ENCODE measurements around the gene NFATC3.

DNA sequence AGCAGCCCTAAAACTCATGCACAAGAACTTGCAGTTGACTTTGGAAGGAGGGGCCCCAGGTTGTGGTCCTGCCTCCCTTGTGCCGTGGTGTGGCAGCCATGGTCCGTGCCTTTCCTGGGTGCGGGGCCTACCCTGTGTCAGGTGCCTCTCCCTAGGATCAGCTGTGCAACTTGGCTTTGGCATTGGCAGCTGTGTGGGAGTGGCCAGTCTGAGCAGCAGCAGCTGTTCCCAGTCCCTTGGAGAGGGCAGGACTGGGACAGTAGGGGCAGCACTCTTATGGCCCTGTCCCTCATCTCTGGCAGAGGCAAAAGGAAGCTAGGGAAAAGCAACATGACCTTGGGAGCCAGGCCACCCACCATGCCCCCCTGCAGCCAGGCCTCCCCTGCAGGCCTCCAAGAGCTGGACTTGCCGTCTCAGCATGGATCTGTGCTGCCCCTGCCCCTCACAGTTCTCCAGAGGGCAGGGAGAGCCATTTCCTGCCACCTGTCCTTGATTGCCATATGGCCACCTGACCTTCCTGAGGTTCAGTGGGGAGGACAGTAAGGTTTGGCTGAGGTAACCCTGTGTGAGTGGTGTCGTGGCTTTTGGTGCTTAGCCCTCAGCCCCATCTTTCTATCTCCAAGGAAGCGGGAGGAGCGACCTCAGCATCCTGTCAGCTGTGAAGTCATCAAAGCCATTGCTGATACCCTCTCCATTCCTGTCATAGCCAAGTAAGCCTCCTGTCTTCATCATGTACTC is 15.5 kb upstream of the NFATC3 start:
- TF ChIP-seq, protein P1, sequence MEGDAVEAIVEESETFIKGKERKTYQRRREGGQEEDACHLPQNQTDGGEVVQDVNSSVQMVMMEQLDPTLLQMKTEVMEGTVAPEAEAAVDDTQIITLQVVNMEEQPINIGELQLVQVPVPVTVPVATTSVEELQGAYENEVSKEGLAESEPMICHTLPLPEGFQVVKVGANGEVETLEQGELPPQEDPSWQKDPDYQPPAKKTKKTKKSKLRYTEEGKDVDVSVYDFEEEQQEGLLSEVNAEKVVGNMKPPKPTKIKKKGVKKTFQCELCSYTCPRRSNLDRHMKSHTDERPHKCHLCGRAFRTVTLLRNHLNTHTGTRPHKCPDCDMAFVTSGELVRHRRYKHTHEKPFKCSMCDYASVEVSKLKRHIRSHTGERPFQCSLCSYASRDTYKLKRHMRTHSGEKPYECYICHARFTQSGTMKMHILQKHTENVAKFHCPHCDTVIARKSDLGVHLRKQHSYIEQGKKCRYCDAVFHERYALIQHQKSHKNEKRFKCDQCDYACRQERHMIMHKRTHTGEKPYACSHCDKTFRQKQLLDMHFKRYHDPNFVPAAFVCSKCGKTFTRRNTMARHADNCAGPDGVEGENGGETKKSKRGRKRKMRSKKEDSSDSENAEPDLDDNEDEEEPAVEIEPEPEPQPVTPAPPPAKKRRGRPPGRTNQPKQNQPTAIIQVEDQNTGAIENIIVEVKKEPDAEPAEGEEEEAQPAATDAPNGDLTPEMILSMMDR (IDR thresholded peaks at IDR 0.05; ENCODE audit: poor library complexity) = no peak
- TF ChIP-seq EZH2 (IDR thresholded peaks at IDR 0.05; ENCODE audit: borderline replicate concordance) (no peak), EZH2phosphoT487 (IDR thresholded peaks at IDR 0.05; ENCODE audit: low read depth, severe bottlenecking, unreplicated experiment) (no peak)
